CD4-positive, alpha-beta T cell (primary cell): ENCODE data around the gene GRK4. TPM values are rescaled to one million over a fixed set of nuclear protein-coding genes. Genes with fewer than 3 reads are reported as not detected.
A peak's percentile ranks its signal among the peaks of the same experiment; 100 is the strongest.
"Not testable (repeated sequence)": the region's sequence is repeated elsewhere in the genome, so short reads cannot be mapped to it uniquely, and the experiment has no call there.

Experiments used
- ATAC-seq: fragments of 200-7000 bp; cut with Tn5 transposase; one replicate; pipeline ENCODE4 v1.10.0; 2022; ENCODE audit warnings: mild to moderate bottlenecking; ENCODE audit not compliant: poor library complexity
- CTCF ChIA-PET: fragments of 350-600 bp; sonication (Branson Sonifier 250); formaldehyde crosslinking; loops from one replicate; lab custom pipeline; 2021; ENCODE audit warnings: antibody characterized with exemption, inconsistent platforms; lab: Charles Lee
- POLR2A ChIA-PET: fragments of 350-600 bp; sonication (Branson Sonifier 250); formaldehyde crosslinking; loops from one replicate; lab custom pipeline; 2021; ENCODE audit warnings: antibody characterized with exemption, inconsistent platforms; lab: Charles Lee
- DNase-seq, 14 experiments: peaks; one replicate each; pipeline ENCODE4 v3.0.0-alpha.2; 2013 to 2020; ENCODE audit warnings: mixed read lengths in 2 of 14
- H3K27ac ChIP-seq, 2 donors: one replicate each; pipeline versions ENCODE4 v1.5.1 to v1.7.0; 2013; ENCODE audit warnings: low read length in 2 of 2, low read depth in 1 of 2, mild to moderate bottlenecking in 1 of 2
- H3K27me3 ChIP-seq, 2 experiments: 1 replicate in 1 of 2; 2 replicates in 1 of 2; pipeline versions ENCODE4 v1.6.1 to v1.7.0; 2013; ENCODE audit warnings: low read length in 2 of 2, control low read depth in 1 of 2, mild to moderate bottlenecking in 1 of 2, moderate library complexity in 1 of 2; ENCODE audit not compliant: insufficient read depth in 2 of 2, control insufficient read depth in 1 of 2
- H3K36me3 ChIP-seq: one replicate; pipeline ENCODE4 v1.6.1; 2013; ENCODE audit warnings: low read length, control low read depth; ENCODE audit not compliant: insufficient read depth
- H3K4me1 ChIP-seq: one replicate; pipeline ENCODE4 v1.6.1; 2013; ENCODE audit warnings: low read length, control low read depth; ENCODE audit not compliant: insufficient read depth
- H3K4me3 ChIP-seq: one replicate; pipeline ENCODE4 v1.5.1; 2013; ENCODE audit warnings: mild to moderate bottlenecking, low read length, moderate library complexity
- H3K9me3 ChIP-seq, 2 experiments: 1 replicate in 1 of 2; 2 replicates in 1 of 2; pipeline versions ENCODE4 v1.6.1 to v1.7.0; 2013; ENCODE audit warnings: low read length in 2 of 2, mild to moderate bottlenecking in 2 of 2, control low read depth in 1 of 2, moderate library complexity in 1 of 2; ENCODE audit not compliant: control insufficient read depth in 1 of 2, insufficient read depth in 1 of 2
- H3K27ac Mint-ChIP-seq: one replicate; pipeline ENCODE4 v1.8.0; 2020; ENCODE audit warnings: mixed read lengths
- H3K27me3 Mint-ChIP-seq: one replicate; pipeline ENCODE4 v1.8.0; 2021; ENCODE audit warnings: mixed read lengths
- H3K36me3 Mint-ChIP-seq: one replicate; pipeline ENCODE4 v1.8.0; 2021; ENCODE audit warnings: low read depth, mixed read lengths
- H3K4me1 Mint-ChIP-seq: one replicate; pipeline ENCODE4 v1.8.0; 2021; ENCODE audit warnings: low read depth, mixed read lengths
- H3K4me3 Mint-ChIP-seq: one replicate; pipeline ENCODE4 v1.8.0; 2020; ENCODE audit warnings: mild to moderate bottlenecking, mixed read lengths
- H3K9me3 Mint-ChIP-seq: one replicate; pipeline ENCODE4 v1.8.0; 2020; ENCODE audit warnings: mixed read lengths
- intact Hi-C, 2 experiments: fragments of 100-400 bp; cut with DNase I in 1 of 2; cut with micrococcal nuclease in 1 of 2; formaldehyde crosslinking; loops; one replicate each; pipeline versions ENCODE4 v1.15.1 to v1.9.0; 2023 to 2025; cut with DNase I, micrococcal nuclease
- total RNA-seq, 174 experiments: library from RNA in 2 of 174; stranded (reverse) in 2 of 174; gene quantifications; one replicate each; pipeline ENCODE4 v1.2.3 and lab custom pipeline; 2021 to 2026
- TF ChIP-seq, protein P1 (sequence below): fragments of 200-600 bp; IDR thresholded peaks from one replicate; pipeline ENCODE4 v1.8.0; 2022; ENCODE audit warnings: antibody characterized with exemption, mild to moderate bottlenecking

The GRK4 gene
- total RNA-seq, 2 experiments from 2014 or later: 1.2 to 1.8 TPM

DNA sequence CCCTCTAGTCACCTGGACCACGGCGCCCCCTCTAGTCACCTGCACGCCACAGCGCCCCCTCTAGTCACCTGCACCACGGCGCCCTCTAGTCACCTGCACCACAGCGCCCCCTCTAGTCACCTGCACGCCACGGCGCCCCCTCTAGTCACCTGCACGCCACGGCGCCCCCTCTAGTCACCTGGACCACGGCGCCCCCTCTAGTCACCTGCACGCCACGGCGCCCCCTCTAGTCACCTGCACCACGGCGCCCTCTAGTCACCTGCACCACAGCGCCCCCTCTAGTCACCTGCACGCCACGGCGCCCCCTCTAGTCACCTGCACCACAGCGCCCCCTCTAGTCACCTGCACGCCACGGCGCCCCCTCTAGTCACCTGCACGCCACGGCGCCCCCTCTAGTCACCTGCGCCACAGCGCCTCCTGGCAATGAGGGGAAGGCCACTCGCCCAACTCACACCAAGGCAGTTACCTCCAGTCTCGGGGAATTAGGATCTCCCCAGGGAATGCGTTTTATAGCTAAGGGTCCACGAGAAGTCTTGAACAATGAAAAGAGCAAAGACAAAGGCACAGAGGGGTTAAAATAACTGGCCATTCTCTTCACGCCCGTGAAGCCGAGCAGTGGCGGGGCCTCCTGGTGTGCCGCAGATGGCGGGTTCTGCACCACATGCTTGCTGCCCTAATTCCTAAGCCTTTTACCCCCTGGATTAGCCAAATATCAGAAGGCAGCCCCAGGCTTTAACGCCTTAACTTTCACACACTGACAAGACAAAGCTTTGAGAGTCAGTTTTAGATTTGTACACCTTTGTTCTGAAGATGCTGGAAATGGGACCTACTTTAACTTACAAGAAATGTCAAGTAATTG is 8.0 kb upstream of the GRK4 start:
- not testable (repeated sequence) for H3K27me3 Mint-ChIP-seq, ATAC-seq, H3K4me3 ChIP-seq, H3K4me3 Mint-ChIP-seq, H3K27me3 ChIP-seq, H3K9me3 ChIP-seq, H3K9me3 Mint-ChIP-seq
- Histone ChIP-seq H3K36me3 (peaks cover 77% of the 10 kb centered on the region), H3K27ac (peak overlapping the region; percentile 14 to 47), H3K4me1 (peaks cover 20% of the 10 kb centered on the region)
- peak in 1 of 14 experiments; percentile 44 for DNase-seq
- H3K4me1 Mint-ChIP-seq: peaks cover 54% of the 10 kb centered on the region
- TF ChIP-seq, protein P1, sequence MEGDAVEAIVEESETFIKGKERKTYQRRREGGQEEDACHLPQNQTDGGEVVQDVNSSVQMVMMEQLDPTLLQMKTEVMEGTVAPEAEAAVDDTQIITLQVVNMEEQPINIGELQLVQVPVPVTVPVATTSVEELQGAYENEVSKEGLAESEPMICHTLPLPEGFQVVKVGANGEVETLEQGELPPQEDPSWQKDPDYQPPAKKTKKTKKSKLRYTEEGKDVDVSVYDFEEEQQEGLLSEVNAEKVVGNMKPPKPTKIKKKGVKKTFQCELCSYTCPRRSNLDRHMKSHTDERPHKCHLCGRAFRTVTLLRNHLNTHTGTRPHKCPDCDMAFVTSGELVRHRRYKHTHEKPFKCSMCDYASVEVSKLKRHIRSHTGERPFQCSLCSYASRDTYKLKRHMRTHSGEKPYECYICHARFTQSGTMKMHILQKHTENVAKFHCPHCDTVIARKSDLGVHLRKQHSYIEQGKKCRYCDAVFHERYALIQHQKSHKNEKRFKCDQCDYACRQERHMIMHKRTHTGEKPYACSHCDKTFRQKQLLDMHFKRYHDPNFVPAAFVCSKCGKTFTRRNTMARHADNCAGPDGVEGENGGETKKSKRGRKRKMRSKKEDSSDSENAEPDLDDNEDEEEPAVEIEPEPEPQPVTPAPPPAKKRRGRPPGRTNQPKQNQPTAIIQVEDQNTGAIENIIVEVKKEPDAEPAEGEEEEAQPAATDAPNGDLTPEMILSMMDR: peak; percentile 8
- POLR2A ChIA-PET: interaction anchor here (2.8 kb wide), 1 partner anchor 20 kb away, joined by 18 read pairs; no protein-coding TSS in a partner anchor
- H3K27ac Mint-ChIP-seq: peak overlapping the region; percentile 36
- intact Hi-C loops: loop anchor here in 1 of 2 experiments (2.0 kb wide), 1 partner anchor 191 kb away; no protein-coding TSS in a partner anchor
- H3K36me3 Mint-ChIP-seq: peaks cover 90% of the 10 kb centered on the region
- CTCF ChIA-PET: interaction anchor here (0.7 to 2.1 kb wide), 4 partner anchors 16 to 191 kb away, joined by 3 to 14 read pairs (median 4); no protein-coding TSS in a partner anchor

DNA sequence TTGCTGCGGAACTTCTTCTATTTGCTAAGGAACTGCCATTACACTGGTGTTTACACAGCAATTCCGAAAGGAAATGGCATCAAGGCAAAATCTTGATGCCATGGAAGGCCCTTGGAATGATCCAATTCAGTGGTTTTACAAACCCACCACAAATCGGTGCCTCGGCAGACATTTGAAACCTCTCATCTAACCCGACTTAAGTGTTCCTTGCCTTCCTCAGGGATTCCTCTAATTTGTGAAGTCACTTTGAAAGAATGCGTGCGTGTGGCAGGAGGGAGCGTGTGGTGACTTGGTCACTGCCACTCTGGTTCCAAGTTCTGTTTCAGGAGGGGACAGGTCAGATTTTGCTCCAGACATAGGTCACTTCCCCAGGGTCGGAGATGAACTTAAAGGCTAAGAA is 4.9 kb upstream of the GRK4 start:
- Mint-ChIP-seq H3K4me3 (no peak overlapping the region), H3K9me3 (no peaks in the 10 kb centered on the region), H3K27me3 (no peaks in the 10 kb centered on the region), H3K4me1 (peaks cover 71% of the 10 kb centered on the region), H3K27ac (no peak overlapping the region), H3K36me3 (peaks cover 70% of the 10 kb centered on the region)
- Histone ChIP-seq H3K4me1 (peaks cover 40% of the 10 kb centered on the region), H3K36me3 (peaks cover 47% of the 10 kb centered on the region), H3K27ac (no peak overlapping the region), H3K27me3 (no peaks in the 10 kb centered on the region), H3K9me3 (no peaks in the 10 kb centered on the region), H3K4me3 (no peak overlapping the region)
- ChIA-PET CTCF (no interaction called here), POLR2A (no interaction called here)
- ATAC-seq (no peak), DNase-seq (no peak)
- TF ChIP-seq, protein P1: no peak
- intact Hi-C loops: no loop called here

DNA sequence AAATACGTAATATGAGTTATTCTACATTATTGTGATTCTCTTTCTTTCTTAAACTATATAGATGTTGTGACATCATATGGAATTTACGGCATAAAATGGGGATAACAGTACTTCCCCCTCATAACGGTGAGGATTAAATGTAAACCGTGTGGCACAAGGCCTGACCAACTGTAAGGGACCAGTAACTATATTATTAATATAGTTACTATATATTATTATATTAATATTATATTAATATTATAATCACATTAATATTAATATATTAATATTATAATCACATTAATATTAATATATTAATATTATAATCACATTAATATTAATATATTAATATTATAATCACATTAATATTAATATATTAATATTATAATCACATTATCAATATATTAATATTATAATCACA is 2.9 kb upstream of the GRK4 start:
- H3K27me3 Mint-ChIP-seq, H3K27ac ChIP-seq, H3K27me3 ChIP-seq, CTCF ChIA-PET, H3K9me3 ChIP-seq, ATAC-seq, POLR2A ChIA-PET, H3K9me3 Mint-ChIP-seq, H3K4me3 ChIP-seq, DNase-seq: not testable (repeated sequence)
- Histone ChIP-seq H3K4me1 (peaks cover 37% of the 10 kb centered on the region), H3K36me3 (peaks cover 33% of the 10 kb centered on the region)
- Mint-ChIP-seq H3K27ac (peak overlapping the region; percentile 25), H3K4me3 (peak overlapping the region; percentile 54), H3K36me3 (peaks cover 52% of the 10 kb centered on the region), H3K4me1 (peaks cover 65% of the 10 kb centered on the region)
- intact Hi-C loops: loop anchor here (5.0 to 10.0 kb wide), 5 partner anchors 38 to 953 kb away; partner anchors contain the start of genes HAUS3 (in 1 of the 2), NELFA (in 1 of the 2), POLN (in 1 of the 2) and RGS12 (in 1 of the 2)
